GM18498 (cell line): Measurements from ENCODE around the gene LTB4R2.
A peak's percentile ranks its signal among the peaks of the same experiment; 100 is the strongest.

Experiments
- ATAC-seq: cut with Tn5 transposase; IDR thresholded peaks from one replicate; pipeline ENCODE4 v1.9.1; 2021; ENCODE audit warnings: mild to moderate bottlenecking, moderate library complexity; ENCODE audit not compliant: unreplicated experiment

The LTB4R2 gene

GRCh38 chr14:24297190-24297964, 12.6 kb upstream of the LTB4R2 start:
- ATAC-seq = peak; percentile 14

- ATAC-seq = no peak
Measured at GRCh38 chr14:24298892-24299254, 11.1 kb upstream of the LTB4R2 start.

GRCh38 chr14:24299255-24300191, 10.4 kb upstream of the LTB4R2 start, which contains the start of the genes DHRS1 and NOP9:
Gene DHRS1 (minus strand): TSS chr14:24299780. CDS start chr14:24299106, 674 bp downstream.
Gene NOP9 (plus strand): TSS chr14:24299850. CDS start chr14:24299955, 105 bp downstream.
- peak; percentile 79 for ATAC-seq

GRCh38 chr14:24300326-24300980, 9.5 kb upstream of the LTB4R2 start:
- no peak for ATAC-seq

- no peak for ATAC-seq
Measured at GRCh38 chr14:24304019-24304387, 5.9 kb upstream of the LTB4R2 start.

GRCh38 chr14:24307156-24307574, 2.8 kb upstream of the LTB4R2 start:
- ATAC-seq = no peak

GRCh38 chr14:24307575-24308341, 2.2 kb upstream of the LTB4R2 start, which contains the start of gene CIDEB:
Gene CIDEB (minus strand): TSS chr14:24307977. CDS start chr14:24307858, 119 bp downstream.
- ATAC-seq = peak; percentile 35

GRCh38 chr14:24308342-24309124, 1.4 kb upstream of the LTB4R2 start:
- no peak for ATAC-seq

GRCh38 chr14:24310265-24310645, 315 bp downstream of the LTB4R2 start:
- ATAC-seq = no peak

GRCh38 chr14:24310646-24311604, 985 bp downstream of the LTB4R2 start, which contains the start of gene LTB4R:
Gene LTB4R (plus strand): TSS chr14:24311502. CDS start chr14:24315652, 4,150 bp downstream.
- peak; percentile 64 for ATAC-seq

GRCh38 chr14:24311837-24312615, 2.1 kb downstream of the LTB4R2 start:
- ATAC-seq = no peak

GRCh38 chr14:24312736-24313507, 3.0 kb downstream of the LTB4R2 start:
- no peak for ATAC-seq

- no peak for ATAC-seq
Measured at GRCh38 chr14:24313913-24314312, 4.0 kb downstream of the LTB4R2 start.

GRCh38 chr14:24314377-24315193, 4.6 kb downstream of the LTB4R2 start:
- no peak for ATAC-seq

GRCh38 chr14:24315243-24315806, 5.4 kb downstream of the LTB4R2 start:
- ATAC-seq = no peak
